ENCODE results near the gene CDK14.
"Not testable (repeated sequence)": the region's sequence is repeated elsewhere in the genome, so short reads cannot be mapped to it uniquely, and the experiment has no call there.

The CDK14 gene

GRCh38 chr7:91135300-91135699 is 539.2 kb downstream of the CDK14 start:
- DNase-seq: no peak

- no peak for DNase-seq
Measured at GRCh38 chr7:91135703-91136430, 539.7 kb downstream of the CDK14 start.

- DNase-seq: no peak
Measured at GRCh38 chr7:91137153-91137787, 541.1 kb downstream of the CDK14 start.

DNA sequence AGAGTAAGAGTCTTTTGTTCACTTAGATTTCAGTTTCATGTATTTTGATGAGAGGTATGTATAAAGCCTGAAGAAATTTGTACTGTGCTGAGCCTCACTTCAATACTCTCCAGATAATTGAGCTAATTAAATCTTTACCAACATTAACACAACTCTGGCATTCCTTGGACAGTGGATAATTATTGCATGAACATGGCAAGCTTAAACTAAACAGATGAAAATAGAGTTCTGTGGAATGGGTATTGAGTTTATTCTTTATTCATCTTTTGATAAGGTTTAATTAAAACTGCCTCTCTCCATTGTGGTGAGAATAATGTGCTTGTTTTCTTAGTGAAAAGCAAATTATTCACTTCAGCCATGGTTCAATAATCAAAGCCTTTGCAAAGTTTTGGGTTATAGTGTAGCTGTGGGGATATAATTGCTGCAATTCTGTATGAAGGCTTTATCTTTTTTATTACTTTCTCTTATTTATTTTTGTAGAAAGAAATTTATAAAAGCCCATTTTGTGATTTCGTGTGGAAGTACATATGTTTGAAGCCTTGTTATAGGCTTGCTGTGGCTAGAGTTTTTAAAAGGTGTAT is 541.8 kb downstream of the CDK14 start:
- no peak for DNase-seq

- no peak for DNase-seq
Measured at GRCh38 chr7:91140286-91140685, 544.2 kb downstream of the CDK14 start.

- DNase-seq: no peak
Measured at GRCh38 chr7:91140982-91141381, 544.9 kb downstream of the CDK14 start.

- no peak for DNase-seq
Measured at GRCh38 chr7:91142743-91143142, 546.6 kb downstream of the CDK14 start.

DNA sequence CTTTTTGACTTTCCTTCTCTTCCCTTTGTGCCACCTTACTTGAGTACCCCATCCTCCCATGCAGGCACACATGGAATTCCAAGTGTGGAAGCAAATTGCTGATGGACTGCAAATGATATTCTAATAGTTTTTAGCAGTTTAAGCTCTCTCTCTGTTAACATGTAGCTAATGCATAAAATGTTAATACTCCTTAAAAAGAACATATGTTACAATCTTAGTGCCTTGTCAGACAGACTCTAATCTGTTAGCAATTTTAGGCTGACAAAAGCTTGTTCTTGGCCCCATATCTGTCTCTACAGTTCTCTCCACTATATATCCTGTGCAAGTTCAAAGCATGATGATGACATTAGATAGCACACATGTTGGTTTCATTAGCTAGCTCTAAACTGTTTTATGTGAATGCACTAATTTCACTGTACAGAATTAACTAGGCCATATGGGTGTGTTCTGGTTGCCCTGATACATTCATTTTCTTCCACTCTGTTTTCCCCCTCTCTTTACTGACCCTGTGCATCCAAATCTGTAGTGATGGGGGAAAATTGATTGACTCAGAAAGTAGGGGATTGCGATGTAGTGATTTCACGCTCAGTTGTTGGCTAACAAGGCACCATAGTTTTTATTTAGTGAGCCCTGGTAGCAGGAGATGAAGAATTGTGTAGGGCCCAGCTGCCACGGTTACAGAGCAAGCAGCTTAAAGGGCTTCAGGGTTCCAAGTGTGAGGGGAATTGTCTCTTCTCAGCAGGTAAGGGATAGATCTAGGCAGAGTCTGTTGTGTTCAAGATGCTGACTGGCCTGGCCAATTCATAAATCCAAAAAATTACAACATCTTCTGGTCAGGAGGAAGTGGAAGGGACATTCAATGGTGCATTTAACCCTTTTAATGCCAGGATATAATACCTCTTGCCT is 553.5 kb downstream of the CDK14 start:
- DNase-seq: no peak

DNA sequence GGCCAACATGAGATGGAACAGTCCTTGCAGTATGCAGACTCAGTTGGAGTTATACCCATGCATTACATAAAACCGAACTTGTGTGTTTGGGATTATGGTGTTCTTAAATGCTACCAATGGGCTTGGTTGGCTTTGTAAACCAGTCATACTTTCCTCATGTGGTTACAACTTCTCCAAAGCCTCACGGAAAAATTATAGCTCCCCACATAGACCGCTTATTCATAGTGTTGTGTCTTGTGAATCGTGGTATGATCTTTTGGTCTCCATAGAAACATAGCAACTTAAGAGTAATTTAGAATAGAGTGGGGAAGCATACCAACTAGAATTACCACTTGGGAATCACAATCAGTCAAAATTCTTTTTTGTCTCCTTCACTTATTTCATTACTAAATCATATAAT is 555.8 kb downstream of the CDK14 start:
- no peak for DNase-seq

DNA sequence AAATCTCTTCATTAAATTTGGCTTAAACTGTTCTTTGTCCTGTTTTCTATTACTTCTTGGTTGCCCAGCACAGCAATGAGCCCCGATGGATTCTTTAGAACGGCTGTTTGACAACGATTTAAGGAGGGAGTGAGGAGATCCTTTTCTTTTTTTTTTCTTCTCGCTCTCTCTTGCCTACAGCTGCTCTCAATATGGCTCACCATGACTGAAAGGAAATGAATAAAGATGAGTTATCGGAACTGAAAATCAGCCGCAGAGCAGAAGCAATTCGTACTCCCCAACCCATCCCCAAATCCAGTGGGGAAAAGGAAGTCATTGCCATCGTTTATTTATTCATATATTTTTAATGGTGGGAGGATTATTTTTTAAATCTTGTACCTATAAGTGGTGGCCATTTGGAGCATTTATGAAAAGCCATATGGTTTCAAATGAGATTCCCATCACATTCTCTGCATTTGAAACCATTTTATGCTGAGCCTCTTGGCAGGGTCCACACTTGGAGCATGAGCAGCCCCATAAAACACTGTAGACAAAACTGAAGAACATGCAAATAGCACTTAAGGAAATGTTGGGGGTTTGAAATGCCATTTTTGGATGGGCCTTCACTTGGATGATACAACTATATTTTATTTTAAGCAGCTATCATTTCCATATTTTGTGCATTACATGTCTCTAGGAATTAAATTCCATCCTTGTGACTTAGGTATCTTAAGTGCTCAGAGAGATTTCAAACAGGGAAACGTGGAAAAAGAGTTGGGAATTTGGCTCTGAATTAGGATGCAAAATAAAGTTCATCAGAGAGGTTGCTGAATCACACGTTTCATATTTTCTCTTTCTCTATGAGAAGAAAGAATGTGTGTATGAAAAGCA is 560.4 kb downstream of the CDK14 start:
- no peak for DNase-seq

GRCh38 chr7:91157579-91158320 is 561.6 kb downstream of the CDK14 start:
- no peak for DNase-seq

- DNase-seq: no peak
Measured at GRCh38 chr7:91162436-91162835, 566.3 kb downstream of the CDK14 start.

- DNase-seq: no peak
Measured at GRCh38 chr7:91164506-91164905, 568.4 kb downstream of the CDK14 start.

- DNase-seq: no peak
Measured at GRCh38 chr7:91165006-91165845, 569.1 kb downstream of the CDK14 start.

- no peak for DNase-seq
Measured at GRCh38 chr7:91165846-91166230, 569.7 kb downstream of the CDK14 start.

DNA sequence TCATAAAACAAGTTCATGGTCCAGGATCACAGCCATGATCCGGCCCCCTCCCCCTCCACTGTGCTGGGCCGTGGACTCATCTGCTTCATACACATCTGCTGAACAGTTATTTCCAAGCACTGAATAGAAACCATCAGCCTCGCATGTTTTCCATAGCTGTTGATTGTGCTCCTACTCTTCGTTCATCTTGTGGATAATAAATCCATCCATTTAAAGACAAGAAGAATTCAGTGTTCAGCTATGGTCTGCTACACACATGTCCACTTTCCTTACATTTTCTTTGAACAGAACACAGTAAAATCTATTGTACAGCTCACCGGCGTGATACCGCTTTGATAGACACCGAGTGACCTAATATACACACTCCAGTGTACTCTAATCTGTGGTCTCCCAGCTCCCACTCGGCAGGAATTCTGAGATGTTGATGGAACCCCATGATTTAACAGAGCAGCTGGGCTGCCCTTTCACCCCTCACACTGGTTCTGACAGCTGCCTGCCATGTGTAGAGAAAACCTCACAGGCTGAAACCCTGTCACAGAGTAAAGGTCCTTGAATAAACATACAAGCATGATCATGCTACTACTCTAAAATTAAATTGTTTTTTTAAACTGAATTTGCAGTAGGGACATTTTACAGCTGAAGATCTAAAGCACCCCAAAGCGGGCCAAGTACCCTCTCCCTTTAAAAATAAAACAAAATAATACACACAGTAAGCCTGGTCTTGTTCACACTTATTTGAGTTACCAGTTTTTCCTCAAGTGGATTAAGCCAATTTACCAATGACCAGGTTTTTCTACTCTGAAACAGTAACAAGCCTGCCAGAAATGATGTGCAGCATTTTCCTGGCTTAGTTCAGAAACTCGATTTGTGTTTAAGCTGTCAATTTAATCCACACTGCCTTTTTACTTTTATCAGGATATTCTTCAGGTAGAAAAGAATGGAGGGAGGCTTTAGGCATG is 573.0 kb downstream of the CDK14 start:
- no peak for DNase-seq

GRCh38 chr7:91169830-91170191 is 573.7 kb downstream of the CDK14 start:
- no peak for DNase-seq

DNA sequence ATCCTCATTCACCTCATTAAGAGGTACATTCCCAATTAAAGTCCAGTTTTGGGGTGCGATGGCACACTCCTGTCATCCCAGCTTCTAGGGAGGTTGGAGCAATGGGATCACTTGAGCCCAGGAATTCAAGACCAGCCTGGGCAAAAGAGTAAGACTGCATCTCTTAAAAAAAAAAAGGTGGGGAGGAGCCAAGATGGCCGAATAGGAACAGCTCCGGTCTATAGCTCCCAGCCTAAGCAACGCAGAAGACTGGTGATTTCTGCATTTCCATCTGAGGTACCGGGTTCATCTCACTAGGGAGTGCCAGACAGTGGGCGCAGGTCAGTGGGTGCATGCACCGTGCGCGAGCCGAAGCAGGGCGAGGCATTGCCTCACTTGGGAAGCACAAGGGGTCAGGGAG is 577.1 kb downstream of the CDK14 start:
- not testable (repeated sequence) for DNase-seq

GRCh38 chr7:91180746-91181145 is 584.6 kb downstream of the CDK14 start:
- DNase-seq: no peak

DNA sequence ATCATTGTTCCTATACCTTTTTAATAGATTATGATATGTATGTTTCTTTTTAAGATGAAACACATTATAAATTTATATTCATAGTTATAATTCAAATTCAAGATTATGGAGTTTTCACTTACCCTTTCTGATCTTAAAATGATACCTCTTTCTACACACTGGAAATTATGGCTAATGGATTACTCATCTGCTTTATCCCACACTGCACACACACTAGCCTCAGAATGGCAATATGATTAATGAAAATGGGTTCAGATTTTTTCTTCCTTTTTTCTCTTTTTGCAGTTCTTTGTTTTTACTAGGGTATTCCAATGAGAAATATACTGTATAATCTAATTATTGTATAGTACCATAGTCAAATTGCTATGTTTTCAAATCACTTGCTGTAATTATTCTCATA is 585.8 kb downstream of the CDK14 start:
- no peak for DNase-seq

All from NCI-H774 (cell line).